Measurements from ENCODE around the gene NFKBIB.
"Not testable (repeated sequence)": the region's sequence is repeated elsewhere in the genome, so short reads cannot be mapped to it uniquely, and the experiment has no call there.

NFKBIB gene

GRCh38 chr19:38931521-38931793, 31.7 kb downstream of the NFKBIB start:
- DNase-seq = no peak

- DNase-seq = peak; percentile 10 to 61
Measured at GRCh38 chr19:38932425-38933179, 32.8 kb downstream of the NFKBIB start.

- no peak for DNase-seq
Measured at GRCh38 chr19:38933544-38933943, 33.8 kb downstream of the NFKBIB start.

GRCh38 chr19:38939957-38940356, 40.2 kb downstream of the NFKBIB start:
- DNase-seq = no peak

- DNase-seq = not testable (repeated sequence)
Measured at GRCh38 chr19:38941466-38941865, 41.7 kb downstream of the NFKBIB start.

GRCh38 chr19:38941979-38942378, 42.2 kb downstream of the NFKBIB start:
- no peak for DNase-seq

GRCh38 chr19:38942471-38943181, 42.9 kb downstream of the NFKBIB start:
- DNase-seq = no peak

GRCh38 chr19:38944981-38945506, 45.3 kb downstream of the NFKBIB start:
- DNase-seq = no peak

- no peak for DNase-seq
Measured at GRCh38 chr19:38945562-38946228, 45.9 kb downstream of the NFKBIB start.

- DNase-seq = peak in 1 of 2 experiments; percentile 33
Measured at GRCh38 chr19:38946229-38947010, 46.7 kb downstream of the NFKBIB start.

- peak in 1 of 2 experiments; percentile 36 for DNase-seq
Measured at GRCh38 chr19:38949580-38950367, 50.0 kb downstream of the NFKBIB start.

- DNase-seq = no peak
Measured at GRCh38 chr19:38951187-38951586, 51.4 kb downstream of the NFKBIB start.

- DNase-seq = peak; percentile 23 to 59
Measured at GRCh38 chr19:38952395-38953165, 52.8 kb downstream of the NFKBIB start.

GRCh38 chr19:38953677-38954076, 53.9 kb downstream of the NFKBIB start:
- DNase-seq = no peak

- no peak for DNase-seq
Measured at GRCh38 chr19:38956264-38956663, 56.5 kb downstream of the NFKBIB start.

GRCh38 chr19:38958301-38958700, 58.5 kb downstream of the NFKBIB start:
- no peak for DNase-seq
